HepG2 (cell line): ENCODE measurements around the gene SLIT3.

Experiments
- ATRX ChIP-seq: sonication (generic); formaldehyde crosslinking; IDR thresholded peaks from 2 replicates; pipeline ENCODE4 v1.4.0; 2020; ENCODE audit warnings: missing genetic modification reagents, borderline replicate concordance
- BCL3 ChIP-seq: sonication (generic); formaldehyde crosslinking; IDR thresholded peaks from 2 replicates; pipeline ENCODE4 v1.5.1; 2020; ENCODE audit warnings: mild to moderate bottlenecking, missing genetic modification reagents, moderate library complexity
- KMT2B ChIP-seq: IDR thresholded peaks from 2 replicates; pipeline ENCODE4 v1.6.1; 2016; ENCODE audit warnings: missing genetic modification reagents, missing compliant biosample characterization
- POLR2AphosphoS5 ChIP-seq: IDR thresholded peaks from 2 replicates; pipeline ENCODE4 v1.6.1; 2012; ENCODE audit warnings: low read depth, low read length
- PTBP1 ChIP-seq: fragments of 200-400 bp; formaldehyde crosslinking; IDR thresholded peaks from 2 replicates; pipeline ENCODE4 v1.6.1; 2018; ENCODE audit warnings: low read length, low read depth; ENCODE audit not compliant: poor library complexity, severe bottlenecking
- RAD21 ChIP-seq: fragments of 450-650 bp; formaldehyde crosslinking; IDR thresholded peaks from 2 replicates; pipeline ENCODE4 v1.5.0; 2020; ENCODE audit warnings: mild to moderate bottlenecking
- SP1 ChIP-seq, 2 experiments: fragments of 450-650 bp in 1 of 2; sonication (generic) in 1 of 2; formaldehyde crosslinking in 1 of 2; IDR thresholded peaks; 2 replicates each; pipeline versions ENCODE4 v1.4.0 to v1.6.1; 2016 to 2020; ENCODE audit warnings: missing genetic modification reagents in 1 of 2
- TF ChIP-seq, protein P1 (sequence below): sonication (generic); formaldehyde crosslinking; IDR thresholded peaks from 2 replicates; pipeline ENCODE4 v1.5.0; 2020; ENCODE audit warnings: mild to moderate bottlenecking, missing genetic modification reagents, moderate library complexity

DNA sequence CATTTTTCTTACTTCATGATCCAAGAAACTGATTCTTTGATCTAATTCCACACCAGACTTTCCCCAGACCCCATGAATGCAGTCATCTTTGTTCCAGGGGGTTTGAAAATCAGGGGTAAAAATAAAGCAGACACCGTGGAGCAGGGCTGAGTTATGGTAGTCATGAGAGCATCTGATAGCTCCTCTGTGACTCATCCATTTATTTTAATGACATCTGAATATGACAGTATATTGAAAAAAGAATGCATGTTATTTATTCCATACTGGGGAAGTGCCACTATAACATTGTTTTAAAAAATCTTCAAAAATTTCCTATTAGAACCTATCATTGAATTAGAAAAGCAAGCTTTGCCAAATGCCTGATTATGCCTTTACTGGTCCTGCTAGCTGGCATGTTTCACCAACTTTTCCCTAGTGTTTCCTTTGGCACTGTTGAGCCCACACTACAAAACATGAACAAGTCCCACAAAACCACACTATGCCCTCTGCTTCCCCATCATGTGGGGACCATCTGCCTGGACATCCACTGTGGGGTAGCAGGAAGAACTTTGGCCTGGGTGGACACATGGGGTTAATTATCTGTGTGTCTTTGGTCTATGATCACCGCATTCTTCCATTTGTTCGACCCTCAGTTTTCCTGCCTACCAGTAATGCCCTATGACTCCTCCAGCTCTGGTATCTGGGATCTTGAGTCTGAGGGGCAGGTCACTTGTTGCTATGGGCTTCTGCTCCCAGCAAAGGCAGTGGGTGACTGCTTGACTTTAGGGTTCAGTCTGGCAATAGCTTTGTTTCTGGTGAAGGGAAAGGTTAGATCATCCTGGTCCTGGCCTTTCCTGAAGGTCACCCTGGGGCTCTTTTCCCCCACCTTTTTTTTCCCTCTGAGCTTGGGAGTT lies 639.1 kb downstream of the SLIT3 start:
- TF ChIP-seq ATRX (CRISPR knock-in tag) (no peak), POLR2AphosphoS5 (no peak), BCL3 (CRISPR knock-in tag) (no peak), RAD21 (no peak), KMT2B (no peak), SP1 (IDR thresholded peaks at IDR 0.05) (no peak), SP1 (CRISPR knock-in tag; IDR thresholded peaks at IDR 0.05) (no peak), PTBP1 (no peak)
- TF ChIP-seq, protein P1, sequence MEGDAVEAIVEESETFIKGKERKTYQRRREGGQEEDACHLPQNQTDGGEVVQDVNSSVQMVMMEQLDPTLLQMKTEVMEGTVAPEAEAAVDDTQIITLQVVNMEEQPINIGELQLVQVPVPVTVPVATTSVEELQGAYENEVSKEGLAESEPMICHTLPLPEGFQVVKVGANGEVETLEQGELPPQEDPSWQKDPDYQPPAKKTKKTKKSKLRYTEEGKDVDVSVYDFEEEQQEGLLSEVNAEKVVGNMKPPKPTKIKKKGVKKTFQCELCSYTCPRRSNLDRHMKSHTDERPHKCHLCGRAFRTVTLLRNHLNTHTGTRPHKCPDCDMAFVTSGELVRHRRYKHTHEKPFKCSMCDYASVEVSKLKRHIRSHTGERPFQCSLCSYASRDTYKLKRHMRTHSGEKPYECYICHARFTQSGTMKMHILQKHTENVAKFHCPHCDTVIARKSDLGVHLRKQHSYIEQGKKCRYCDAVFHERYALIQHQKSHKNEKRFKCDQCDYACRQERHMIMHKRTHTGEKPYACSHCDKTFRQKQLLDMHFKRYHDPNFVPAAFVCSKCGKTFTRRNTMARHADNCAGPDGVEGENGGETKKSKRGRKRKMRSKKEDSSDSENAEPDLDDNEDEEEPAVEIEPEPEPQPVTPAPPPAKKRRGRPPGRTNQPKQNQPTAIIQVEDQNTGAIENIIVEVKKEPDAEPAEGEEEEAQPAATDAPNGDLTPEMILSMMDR (CRISPR knock-in tag), result no peak
